ENCODE measurements around the gene MMP24.

DNA sequence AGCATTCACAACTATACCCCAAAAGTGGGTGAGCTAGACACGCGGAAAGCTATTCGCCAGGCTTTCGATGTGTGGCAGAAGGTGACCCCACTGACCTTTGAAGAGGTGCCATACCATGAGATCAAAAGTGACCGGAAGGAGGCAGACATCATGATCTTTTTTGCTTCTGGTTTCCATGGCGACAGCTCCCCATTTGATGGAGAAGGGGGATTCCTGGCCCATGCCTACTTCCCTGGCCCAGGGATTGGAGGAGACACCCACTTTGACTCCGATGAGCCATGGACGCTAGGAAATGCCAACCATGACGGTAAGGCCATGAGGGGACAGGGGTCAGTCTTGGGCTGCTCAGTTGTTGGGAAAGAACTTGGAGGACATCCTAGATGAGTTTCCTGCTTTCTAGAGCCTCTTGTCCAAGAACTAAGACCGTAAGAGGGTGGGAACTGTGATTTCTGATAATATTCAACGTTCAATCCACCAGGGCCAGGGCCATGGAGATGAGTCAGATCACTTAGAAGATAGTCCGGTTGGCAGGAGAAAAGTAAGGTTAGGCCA lies 28.0 kb downstream of the MMP24 start:
- TF ChIP-seq FOXA1 (IDR thresholded peaks at IDR 0.05) (no peak), SP1 (IDR thresholded peaks at IDR 0.05) (no peak)
- TF ChIP-seq, protein P1, sequence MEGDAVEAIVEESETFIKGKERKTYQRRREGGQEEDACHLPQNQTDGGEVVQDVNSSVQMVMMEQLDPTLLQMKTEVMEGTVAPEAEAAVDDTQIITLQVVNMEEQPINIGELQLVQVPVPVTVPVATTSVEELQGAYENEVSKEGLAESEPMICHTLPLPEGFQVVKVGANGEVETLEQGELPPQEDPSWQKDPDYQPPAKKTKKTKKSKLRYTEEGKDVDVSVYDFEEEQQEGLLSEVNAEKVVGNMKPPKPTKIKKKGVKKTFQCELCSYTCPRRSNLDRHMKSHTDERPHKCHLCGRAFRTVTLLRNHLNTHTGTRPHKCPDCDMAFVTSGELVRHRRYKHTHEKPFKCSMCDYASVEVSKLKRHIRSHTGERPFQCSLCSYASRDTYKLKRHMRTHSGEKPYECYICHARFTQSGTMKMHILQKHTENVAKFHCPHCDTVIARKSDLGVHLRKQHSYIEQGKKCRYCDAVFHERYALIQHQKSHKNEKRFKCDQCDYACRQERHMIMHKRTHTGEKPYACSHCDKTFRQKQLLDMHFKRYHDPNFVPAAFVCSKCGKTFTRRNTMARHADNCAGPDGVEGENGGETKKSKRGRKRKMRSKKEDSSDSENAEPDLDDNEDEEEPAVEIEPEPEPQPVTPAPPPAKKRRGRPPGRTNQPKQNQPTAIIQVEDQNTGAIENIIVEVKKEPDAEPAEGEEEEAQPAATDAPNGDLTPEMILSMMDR (IDR thresholded peaks at IDR 0.05; ENCODE audit: low read depth, low read length, missing input control): no peak

Data from liver (tissue), 3 donors.